NCI-H1105 treated with DMSO at 0.1 percent for 48 hours (cell line): ENCODE measurements around the gene MPC1.
"Not testable (repeated sequence)": the region's sequence is repeated elsewhere in the genome, so short reads cannot be mapped to it uniquely, and the experiment has no call there.

Experiments
- DNase-seq: peaks from one replicate; lab custom pipeline; 2025; lab: John Stamatoyannopoulos, UW

MPC1 gene

GRCh38 chr6:166345672-166346071 lies 37.1 kb downstream of the MPC1 start:
- DNase-seq, result not testable (repeated sequence)

DNA sequence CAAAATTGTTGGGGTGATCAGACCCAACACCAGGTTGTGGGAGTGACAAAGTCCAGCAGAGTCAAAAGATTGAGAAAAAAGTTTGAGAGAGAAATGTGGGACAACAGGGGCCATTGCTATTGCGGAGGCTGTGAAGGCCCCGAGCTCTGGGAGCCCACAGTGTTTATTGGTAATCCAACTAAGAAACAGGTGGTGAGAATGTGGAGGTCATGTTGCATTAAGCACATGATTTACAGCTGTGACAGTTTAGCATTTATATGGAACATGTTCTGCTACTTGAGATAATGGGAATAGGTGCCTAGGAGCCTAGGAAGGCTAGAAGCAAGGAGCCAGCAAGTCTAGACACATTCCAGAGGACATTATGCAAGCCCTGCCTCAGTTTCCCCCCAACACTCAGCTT lies 37.8 kb downstream of the MPC1 start:
- not testable (repeated sequence) for DNase-seq

- DNase-seq, result no peak
Observed at GRCh38 chr6:166344240-166344639, 38.5 kb downstream of the MPC1 start.

GRCh38 chr6:166343150-166343487 lies 39.6 kb downstream of the MPC1 start:
- no peak for DNase-seq

DNA sequence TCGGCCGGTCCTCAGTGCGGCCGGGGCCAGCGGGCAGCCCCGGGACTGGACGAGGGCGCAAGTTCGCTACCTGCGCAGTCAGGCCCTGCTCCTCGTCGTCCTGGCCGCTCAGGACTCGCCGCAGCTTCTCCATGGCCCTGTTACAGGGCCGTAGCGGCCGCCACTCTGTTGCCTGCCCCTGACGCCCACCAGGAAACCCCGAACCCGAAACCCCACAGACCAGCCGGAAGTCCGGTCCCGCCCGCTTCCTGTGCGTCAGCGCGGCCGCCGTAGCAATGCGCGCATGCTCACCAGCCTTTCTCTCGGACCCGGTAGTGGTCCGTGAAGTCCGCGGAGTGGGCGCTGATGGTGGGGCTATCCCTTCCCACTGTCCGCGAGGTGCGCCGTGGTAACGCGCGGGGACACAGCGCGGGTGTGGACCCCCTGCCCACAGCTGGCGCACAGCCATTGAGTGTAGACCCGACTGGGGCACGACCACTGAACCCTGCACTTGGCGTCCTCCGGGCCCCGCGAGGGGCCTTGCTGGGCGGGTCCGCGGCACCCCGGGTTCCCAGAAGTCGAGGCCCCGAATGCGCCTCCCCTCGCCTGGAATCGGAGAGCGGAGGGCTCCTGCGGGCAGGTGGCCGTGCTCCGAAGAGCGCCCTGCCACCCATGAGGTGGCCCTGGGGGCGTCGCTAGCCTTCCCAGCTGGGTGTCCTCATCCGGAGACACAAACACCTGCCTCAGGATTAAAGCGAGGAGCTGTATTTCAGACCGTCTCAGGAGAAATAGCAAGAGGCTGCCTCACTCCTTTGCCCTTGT lies 40.2 kb downstream of the MPC1 start, which contains the start of gene SFT2D1:
TSS of gene SFT2D1 (minus strand) at position 197 of the 801 bp plus-strand sequence. CDS start at position 133, 64 bp downstream.
- DNase-seq, result peak; percentile 84

- DNase-seq, result no peak
Observed at GRCh38 chr6:166341977-166342348, 40.8 kb downstream of the MPC1 start.

DNA sequence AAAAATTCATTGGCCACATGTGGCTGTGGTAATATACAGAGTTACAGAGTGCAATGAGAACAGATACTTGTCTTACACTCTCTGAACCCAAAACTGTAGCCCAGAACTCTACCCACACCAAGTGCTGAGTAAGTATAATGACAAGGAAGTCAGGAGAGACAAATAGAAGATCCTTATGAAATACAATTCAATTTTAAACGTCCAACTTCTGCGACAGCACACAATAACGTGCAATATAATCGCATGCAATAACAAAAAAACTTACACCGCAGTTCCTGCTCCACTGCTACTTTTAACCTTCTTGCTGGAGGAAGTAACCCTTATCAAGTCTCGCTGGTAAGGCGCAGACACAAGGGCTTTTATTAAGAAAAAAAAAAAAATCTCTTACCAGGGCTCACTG lies 41.3 kb downstream of the MPC1 start:
- DNase-seq, result no peak

DNA sequence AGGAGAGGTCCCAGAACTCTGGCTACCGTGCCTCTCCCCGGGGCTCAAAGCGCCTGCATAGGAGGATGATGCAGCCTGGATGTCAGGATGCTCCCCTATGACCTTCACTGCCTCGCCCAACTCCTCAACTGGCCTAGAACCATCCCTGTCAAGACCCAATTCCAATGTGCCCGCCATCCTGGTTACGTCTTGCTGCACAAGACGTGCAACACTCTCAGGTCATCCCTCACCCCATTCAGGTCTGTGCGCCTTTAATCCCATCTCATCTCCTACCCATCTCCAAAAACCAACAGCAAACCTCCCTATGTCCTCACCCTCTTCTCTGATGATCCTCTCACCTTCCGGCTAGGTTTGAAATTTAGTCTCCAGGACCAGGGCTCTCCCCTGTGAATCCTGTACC lies 43.9 kb downstream of the MPC1 start:
- no peak for DNase-seq

DNA sequence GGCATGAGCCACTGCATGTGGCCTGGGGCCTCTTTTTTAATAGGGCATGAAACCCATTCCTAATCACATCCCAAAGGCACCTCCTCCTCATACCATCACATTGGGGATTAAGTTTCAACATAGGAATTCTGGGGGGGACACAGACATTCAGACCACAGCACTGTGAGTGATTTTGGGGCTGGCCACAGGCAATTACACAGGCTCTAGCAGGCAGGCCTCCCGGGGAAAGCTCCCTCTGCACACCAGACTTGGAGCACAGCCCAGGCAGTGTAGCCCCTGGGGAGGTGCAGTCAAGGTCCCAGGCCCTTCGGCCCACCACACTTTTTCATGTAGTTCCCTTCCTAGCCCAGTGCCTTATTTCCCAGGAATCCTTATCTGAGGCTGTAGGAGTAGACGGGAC lies 45.9 kb downstream of the MPC1 start:
- no peak for DNase-seq

DNA sequence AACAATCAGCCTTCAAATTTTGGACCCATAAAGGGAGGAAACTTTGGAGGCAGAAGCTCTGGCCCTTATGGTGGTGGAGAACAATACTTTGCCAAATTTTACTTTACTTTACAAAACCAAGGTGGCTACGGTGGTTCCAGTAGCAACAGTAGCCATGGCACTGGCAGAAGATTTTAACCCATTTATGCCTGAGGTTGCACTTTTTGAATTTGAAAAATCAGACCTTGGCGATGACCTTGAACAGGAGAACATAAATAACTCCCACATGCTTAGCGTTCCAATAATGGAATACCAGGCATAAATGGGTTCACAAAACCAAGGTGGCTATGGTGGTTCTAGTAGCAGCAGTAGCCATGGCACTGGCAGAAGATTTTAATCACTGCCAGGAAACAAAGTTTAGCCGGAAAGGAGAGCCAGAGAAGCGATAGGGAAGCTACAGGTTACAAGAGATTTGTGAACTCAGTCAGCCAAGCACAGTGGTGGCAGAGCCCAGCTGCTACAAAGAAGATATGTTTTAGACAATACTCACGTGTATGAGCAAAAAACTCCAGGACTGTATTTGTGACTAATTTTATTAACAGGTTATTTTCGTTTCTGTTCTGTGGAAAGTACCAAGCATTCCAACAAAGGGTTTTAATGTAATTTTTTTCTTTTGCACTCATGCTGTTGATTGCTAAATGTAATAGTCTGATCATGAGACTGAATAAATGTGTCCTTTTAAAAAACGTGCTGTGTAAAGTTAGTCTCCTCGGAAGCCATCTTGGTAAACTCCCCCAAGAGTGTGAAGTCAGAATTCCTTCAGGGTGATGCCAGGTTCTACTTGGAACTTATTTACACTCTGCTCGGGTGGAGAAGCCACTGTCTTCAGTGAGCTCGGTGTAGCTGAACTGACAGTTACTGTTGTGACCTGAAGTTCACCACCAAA lies 47.1 kb downstream of the MPC1 start:
- DNase-seq, result no peak

DNA sequence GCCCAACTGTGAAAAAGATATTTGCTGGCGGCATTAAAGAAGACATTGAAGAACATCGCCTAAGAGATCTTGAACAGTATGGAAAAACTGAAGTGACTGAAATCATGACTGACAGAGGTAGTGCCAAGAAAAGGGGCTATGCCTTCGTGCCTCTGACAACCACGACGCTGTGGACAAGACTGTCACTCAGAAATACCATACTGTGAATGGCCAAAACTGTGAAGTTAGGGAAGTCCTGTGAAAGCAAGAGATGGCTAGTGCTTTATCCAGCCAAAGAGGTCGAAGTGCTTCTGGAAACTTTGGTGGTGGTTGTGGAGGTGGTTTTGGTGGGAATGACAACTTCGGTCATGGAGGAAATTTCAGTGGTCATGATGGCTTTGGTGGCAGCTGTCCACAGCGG lies 47.9 kb downstream of the MPC1 start:
- no peak for DNase-seq

- no peak for DNase-seq
Observed at GRCh38 chr6:166333172-166333995, 49.4 kb downstream of the MPC1 start.

DNA sequence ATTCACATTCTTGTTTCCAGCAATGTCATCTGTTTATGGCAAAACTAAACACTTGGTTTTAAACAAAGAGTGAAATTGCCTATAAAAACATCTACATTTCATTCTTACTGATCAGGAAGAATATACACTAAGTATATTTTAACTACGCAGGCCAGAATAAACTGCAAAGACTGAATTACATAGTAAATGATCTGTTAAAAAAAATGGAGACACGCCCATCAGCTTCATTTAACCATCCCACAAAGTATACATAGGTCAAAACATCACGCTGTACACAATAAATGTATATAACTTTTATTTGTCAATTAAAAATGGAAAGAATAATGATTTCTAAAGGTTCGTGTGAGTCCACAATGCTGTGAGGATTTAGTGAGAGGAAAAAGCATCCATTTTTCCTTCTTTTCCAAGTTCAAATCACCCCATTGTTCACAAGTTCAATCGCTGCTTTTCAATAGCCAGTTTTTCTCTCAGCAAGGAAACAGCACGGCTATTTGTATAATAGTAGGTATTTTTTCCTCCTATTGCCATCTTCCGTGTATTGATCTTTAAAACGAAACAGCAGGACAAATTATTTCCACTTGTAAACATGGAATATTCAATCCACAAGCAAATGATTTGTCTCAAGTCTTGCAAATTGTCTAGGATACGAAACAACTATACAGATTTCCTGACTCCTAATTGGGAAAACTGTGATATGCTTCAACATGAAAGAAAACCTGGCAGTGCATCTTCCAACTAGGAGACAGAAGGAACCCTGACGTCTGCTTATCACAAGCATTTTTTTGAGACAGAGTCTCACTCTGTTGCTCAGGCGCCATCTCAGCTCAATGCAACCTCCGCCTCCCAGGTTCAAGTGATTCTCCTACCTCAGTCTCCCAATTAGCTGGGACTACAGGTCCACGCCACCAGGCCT lies 51.0 kb downstream of the MPC1 start:
- no peak for DNase-seq

- no peak for DNase-seq
Observed at GRCh38 chr6:166330612-166331011, 52.1 kb downstream of the MPC1 start.

- DNase-seq, result no peak
Observed at GRCh38 chr6:166325383-166326042, 57.2 kb downstream of the MPC1 start.

DNA sequence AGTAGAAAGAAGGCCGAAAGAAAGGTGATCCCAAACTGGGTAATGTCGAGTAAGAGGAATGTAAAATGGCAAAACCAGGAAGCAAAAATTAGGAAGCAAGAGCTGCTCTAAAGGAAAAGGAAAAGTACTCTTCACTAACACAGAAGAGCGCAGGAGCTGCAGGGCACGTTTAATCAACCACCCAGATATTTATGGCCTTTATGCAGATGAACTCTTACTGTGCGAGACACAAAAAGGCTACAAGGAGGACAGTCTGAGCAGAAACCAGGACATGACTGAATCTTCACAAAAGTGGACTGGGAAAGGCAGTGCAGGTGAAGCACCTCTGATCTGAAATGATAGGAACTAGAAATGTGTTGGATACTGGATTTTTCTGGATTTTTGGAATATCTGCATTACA lies 59.3 kb downstream of the MPC1 start:
- no peak for DNase-seq

GRCh38 chr6:166318649-166319600 lies 63.8 kb downstream of the MPC1 start:
- DNase-seq, result no peak

DNA sequence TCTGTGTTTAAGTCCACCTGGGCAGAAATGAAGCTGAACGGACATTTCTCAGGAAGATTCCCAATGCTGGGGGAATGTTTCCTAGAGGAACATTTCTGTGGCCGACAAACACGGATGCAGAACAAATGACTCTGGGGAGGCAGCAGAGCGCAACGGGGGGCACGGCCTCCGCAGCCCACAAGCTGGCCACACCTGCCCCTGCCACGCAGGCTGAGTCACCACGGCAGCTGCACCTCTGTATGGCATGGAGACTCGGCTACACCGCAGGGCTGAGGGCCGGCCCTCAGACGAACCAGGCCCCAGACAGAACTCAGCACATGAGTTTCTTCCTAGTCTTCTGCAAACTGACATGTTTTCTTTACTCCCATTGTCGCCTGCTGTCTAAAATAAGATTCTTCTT lies 64.5 kb downstream of the MPC1 start:
- no peak for DNase-seq
